NAMALWA (cell line): ENCODE data around the gene PRPH.
"Not testable (repeated sequence)": the region's sequence is repeated elsewhere in the genome, so short reads cannot be mapped to it uniquely, and the experiment has no call there.

Source experiments
- DNase-seq: peaks from one replicate; pipeline ENCODE4 v3.0.0-alpha.2; 2015; ENCODE audit warnings: low spot score

Gene PRPH

GRCh38 chr12:49333778-49334177 lies 38.8 kb downstream of the PRPH start:
- not testable (repeated sequence) for DNase-seq

GRCh38 chr12:49334226-49334625 lies 39.3 kb downstream of the PRPH start:
- DNase-seq: no peak

GRCh38 chr12:49334681-49335080 lies 39.7 kb downstream of the PRPH start:
- no peak for DNase-seq

DNA sequence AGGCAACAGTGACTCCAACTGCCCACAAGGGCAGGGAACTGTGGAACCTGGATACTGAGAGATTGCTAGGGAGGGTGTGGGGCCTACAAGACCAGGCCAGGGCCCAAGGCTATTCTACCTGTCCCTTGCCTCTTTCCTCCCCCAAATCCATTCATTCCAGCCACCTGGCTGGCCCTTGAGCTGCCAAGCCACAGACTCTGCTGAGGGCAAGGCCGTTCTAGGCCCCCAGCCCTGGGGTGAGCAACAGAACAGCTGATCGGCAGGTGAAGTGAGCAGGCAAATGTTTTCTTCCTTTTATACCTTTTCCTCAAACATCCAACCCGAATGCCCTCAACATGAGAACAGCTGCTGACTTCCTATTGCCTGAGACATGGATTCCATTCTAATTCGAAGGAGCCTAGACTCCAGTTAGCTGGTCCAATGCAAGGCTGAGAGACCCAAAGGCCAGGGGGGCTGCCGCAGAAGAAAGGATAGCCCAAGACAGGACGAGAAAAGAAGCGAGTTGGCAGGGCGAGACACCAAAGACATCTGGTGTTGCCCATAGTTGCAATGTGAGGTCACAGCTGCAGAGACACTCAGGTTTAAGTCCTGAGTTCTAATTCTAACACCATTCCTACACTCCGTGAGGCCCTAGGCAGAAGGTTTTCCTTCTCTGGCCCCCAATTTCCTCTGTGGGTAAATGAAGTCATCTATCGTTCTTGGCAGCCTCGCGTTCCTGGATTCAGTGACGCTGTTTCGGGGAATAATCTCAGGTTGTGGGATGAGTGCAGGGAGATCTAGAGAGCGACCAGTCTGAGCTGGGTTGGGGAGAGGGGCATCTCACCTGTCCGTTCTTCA lies 40.4 kb downstream of the PRPH start:
- DNase-seq: no peak

GRCh38 chr12:49335955-49336644 lies 41.2 kb downstream of the PRPH start:
- no peak for DNase-seq

GRCh38 chr12:49336645-49337584 lies 42.0 kb downstream of the PRPH start, which contains the start of gene C1QL4:
Gene C1QL4 (minus strand): TSS chr12:49337188. CDS start chr12:49336477, 711 bp downstream.
- DNase-seq: peak; percentile 82

- DNase-seq: no peak
Observed at GRCh38 chr12:49338830-49339463, 44.0 kb downstream of the PRPH start.

DNA sequence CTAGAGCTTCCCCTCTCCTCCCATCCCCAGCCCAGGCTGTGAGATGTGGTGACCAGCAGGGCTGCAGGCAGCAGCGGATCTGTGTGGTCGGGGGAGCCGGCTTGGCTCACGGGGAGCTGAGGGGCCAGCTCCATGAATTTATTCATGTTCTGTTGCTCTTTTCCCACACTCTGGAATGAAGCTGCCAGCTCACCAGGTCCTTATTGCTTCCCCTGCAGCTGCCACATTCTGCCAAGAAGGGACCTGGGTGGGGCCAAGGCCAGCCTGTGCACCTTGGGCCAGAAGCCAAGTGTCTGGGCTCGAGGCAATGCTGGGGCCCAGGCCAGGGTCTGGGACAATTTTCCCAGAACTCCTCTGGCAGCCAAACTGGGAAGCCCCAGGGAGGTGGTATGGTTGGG lies 44.5 kb downstream of the PRPH start:
- no peak for DNase-seq

- peak; percentile 49 for DNase-seq
Observed at GRCh38 chr12:49340095-49340870, 45.3 kb downstream of the PRPH start.

DNA sequence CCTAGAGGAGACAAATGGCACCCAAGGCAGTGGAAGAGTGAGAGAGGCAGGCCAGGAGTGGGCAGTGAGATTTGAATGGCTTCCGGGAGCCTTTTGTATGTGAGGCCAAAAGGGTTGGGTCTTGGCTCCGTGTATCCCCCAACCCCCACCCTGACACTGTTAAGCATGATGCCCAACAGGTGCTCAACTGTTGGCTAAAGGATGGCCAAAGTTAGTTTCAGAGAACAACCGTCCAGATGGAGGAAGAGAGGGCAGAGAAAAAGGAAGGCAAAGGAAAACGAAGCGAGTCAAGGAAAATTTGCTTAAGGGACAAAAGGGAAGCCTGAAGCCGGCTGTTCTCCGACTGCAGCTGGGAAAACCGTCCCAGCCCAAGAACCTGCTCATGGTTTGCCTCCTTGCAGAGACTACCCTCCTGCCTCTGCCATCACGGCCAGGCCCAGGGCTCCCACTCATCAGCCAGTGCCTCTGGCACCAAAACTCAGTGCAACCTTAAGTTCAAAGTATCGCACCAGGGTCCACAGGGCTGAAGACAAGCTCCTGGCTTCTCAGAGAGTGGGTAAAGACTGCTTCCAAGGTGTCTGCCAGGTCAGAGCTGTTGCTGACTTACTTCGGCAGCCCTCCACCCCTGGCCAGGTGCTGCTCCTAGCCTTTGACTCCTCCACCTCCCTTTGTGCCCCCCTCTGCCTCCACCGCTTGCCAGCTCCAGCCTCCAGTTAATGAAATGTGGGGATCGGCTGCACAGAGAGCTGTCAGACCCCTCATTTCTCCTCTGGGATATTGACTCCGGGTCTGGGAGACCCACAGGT lies 46.2 kb downstream of the PRPH start:
- DNase-seq: no peak

DNA sequence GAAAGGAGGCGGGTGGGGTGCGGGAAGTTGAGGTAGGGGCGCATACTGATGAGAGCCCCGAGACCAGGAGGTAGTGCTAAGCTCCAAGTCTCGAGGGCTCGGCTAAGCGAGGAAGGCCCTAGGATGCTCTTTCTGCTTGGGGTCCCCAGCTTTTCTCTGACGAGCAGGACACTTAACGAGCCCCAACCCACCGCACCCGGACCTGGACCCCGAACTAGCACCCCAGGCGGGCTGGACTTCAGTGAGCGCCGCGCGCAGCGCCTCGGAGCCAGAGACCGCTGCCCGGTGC lies 46.8 kb downstream of the PRPH start:
- no peak for DNase-seq

- peak; percentile 91 for DNase-seq
Observed at GRCh38 chr12:49342066-49342913, 47.3 kb downstream of the PRPH start.

DNA sequence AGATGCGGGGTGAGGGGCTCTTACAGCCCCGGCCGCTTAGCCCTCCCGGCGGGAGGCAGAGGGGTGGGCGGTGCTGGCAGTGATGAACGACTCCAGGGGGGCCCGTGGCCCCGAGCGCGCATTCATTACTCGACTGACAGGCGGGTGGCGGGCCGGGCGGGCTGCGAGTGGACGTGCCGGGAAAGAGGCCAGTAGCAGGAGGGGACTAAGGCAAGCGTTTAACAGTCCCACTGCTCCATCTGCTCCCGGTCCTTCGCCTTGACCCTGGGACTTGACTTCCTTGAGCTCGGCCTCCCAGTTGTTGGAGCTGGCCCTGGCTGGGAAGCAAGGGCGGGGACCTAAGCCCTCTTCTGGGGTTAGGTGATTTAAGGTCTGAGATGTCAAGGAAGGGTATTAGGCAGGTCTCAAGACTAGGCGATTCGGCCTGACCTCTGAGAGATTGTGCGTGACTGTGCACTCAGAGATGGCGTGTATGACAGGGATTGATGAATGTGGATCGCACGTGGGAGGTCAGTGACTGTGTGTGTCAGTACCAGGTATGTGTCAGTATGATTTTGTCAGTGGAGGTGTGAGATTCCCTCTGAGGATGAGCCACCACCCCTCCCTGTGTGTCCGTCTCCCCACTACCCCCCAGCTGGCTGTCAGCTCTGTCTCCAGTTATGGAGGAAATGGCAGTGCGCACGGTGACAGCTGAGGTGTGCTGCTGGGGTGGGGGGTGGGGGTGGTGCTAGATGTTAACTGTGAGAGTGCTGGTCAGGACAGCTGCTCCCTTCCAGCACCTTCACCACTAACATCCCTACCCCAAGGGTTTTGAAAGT lies 48.2 kb downstream of the PRPH start:
- DNase-seq: no peak

DNA sequence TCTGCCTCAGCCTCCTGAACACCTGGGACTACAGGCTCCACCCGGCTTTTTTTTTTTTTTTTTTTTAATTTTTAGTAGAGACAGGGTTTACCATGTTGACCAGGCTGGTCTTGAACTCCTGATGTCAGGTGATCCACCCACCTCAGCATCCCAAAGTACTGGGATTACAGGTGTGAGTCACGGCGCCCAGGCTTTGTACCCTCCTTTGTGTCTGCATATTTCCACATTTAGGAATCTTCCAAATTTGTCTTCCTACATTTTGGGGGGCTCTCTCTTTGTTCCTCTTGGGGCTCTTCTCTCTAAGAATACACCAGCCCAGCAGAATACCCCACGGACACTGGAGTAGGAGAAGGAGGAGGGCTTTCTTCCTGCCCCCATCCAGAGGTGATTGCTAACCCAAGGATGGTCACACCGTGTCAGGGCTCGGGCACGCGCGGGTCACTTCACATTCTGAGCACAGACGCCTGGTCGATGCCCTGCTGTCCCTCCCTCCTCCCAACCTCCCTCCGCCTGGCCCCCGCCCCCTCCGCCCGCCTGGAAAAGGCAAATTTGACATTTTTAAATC lies 49.6 kb downstream of the PRPH start:
- DNase-seq: no peak

DNA sequence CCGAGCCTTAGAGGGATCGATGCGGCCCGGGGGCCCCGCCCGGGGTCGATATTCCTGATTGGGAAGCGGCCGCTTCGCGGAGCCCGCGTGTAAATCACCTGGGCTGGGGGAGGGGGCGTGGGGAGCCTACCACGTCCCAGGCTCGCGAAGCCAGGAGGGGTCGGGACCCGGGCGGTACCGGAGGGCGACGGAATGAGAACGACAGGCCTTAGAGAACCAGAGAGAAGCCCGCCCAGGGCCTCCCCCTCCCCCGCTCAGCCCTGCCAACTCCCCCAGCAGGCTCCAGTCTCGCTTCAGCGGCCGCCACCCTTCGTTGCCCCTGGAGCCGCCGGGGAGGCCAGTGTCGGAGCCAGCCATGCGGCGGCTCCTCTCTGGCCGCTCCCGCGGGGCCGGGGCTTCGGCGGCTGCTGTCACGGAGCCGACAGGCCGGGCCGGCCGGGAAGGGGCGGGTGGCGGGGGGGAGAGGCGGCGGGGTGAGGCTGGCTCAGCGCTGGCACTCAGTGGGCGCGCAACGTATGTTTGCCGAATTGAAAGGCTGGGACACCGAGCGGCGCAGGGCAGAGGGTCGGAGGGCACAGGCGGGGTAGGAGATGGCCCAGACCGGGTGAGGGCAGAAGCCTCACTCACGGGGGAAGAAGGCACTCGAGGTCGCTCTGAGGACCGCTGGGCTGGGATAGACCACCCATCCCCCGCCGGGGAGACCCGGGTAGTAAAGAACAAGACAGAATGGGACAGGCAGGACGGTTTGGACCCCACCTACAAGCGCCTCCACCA lies 50.3 kb downstream of the PRPH start:
- peak; percentile 61 for DNase-seq

DNA sequence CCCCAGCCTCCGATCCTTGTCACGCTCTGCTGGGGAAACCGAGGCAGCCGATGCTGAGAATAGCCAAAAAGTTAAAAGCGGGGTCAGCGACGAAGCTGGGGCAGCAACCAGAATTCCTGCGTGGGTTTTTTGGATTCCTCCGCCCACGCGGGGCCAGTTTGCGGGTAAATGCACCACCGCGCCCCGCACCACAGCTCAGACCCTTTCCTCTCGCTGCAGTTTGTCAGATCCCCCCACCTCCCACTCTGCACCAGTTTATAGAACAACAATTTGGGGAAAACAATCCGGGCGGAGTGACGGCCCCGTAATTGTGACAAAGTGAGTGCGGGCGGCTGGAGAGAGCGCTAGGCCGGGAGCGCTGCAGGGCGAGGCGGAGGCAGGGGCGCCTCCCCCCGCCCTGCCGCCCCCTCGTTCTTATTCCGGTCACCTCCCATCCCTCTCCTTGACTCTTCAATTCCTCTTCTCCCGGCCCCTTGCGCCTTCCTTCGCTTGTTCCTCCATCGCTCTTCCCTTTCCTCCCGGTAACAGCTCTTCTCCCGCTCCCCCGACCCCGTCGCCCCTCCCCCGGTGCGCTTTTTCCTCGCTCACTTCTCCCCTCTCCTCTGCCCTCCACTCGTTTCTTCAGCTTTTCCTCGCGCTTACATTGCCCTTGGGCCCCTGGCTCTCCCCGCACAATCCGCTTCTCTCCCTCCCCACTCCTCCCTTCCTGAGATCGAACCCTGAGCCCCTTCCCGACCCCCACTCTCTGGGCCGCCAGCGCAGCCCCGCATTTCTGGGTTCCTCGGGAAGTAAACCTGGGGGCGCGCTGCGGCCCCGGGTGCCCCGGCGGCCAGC lies 51.1 kb downstream of the PRPH start:
- DNase-seq: no peak
